GM12874 (cell line): Measurements from ENCODE around the gene FAM153A.
"Not testable (repeated sequence)": the region's sequence is repeated elsewhere in the genome, so short reads cannot be mapped to it uniquely, and the experiment has no call there.

Experiments used
- CTCF ChIP-seq: IDR thresholded peaks from 2 replicates; pipeline ENCODE4 v1.5.1; 2011; ENCODE audit warnings: low read depth, mild to moderate bottlenecking, control low read depth, low read length, moderate library complexity; ENCODE audit not compliant: insufficient read depth

FAM153A gene

GRCh38 chr5:177782792-177783633, at the start of gene FAM153A:
FAM153A (minus strand) TSS chr5:177782899.
- TF ChIP-seq CTCF, result not testable (repeated sequence)
